ENCODE results near the gene STK35.
A peak's percentile ranks its signal among the peaks of the same experiment; 100 is the strongest.

Gene STK35

GRCh38 chr20:2101057-2101864 lies at the start of gene STK35:
STK35 (plus strand) TSS chr20:2101827; CDS start chr20:2101882, 55 bp downstream.
- no peak for DNase-seq

GRCh38 chr20:2051946-2052345 lies 49.7 kb upstream of the STK35 start:
- no peak for DNase-seq

GRCh38 chr20:2052741-2053140 lies 48.9 kb upstream of the STK35 start:
- DNase-seq = no peak

GRCh38 chr20:2053615-2054014 lies 48.0 kb upstream of the STK35 start:
- DNase-seq = no peak

- DNase-seq = no peak
These were observed 46.7 kb upstream of the STK35 start for GRCh38 chr20:2054911-2055310.

- no peak for DNase-seq
These were observed 42.2 kb upstream of the STK35 start for GRCh38 chr20:2059411-2059810.

- no peak for DNase-seq
These were observed 36.5 kb upstream of the STK35 start for GRCh38 chr20:2065099-2065498.

- no peak for DNase-seq
These were observed 35.0 kb upstream of the STK35 start for GRCh38 chr20:2066461-2067122.

- DNase-seq = no peak
These were observed 20.9 kb upstream of the STK35 start for GRCh38 chr20:2080532-2081224.

GRCh38 chr20:2084703-2085102 lies 16.9 kb upstream of the STK35 start:
- DNase-seq = no peak

- no peak for DNase-seq
These were observed 15.2 kb upstream of the STK35 start for GRCh38 chr20:2086177-2086979.

GRCh38 chr20:2086980-2087377 lies 14.6 kb upstream of the STK35 start:
- DNase-seq = no peak

GRCh38 chr20:2088891-2089290 lies 12.7 kb upstream of the STK35 start:
- no peak for DNase-seq

- no peak for DNase-seq
These were observed 12.2 kb upstream of the STK35 start for GRCh38 chr20:2089447-2089846.

GRCh38 chr20:2093159-2093781 lies 8.4 kb upstream of the STK35 start:
- DNase-seq = no peak

- DNase-seq = no peak
These were observed 7.7 kb upstream of the STK35 start for GRCh38 chr20:2093883-2094282.

GRCh38 chr20:2101865-2102584 lies 398 bp downstream of the STK35 start:
- DNase-seq = peak; percentile 94

GRCh38 chr20:2102585-2103460 lies 1.2 kb downstream of the STK35 start:
- peak; percentile 92 for DNase-seq

GRCh38 chr20:2103461-2104153 lies 2.0 kb downstream of the STK35 start:
- DNase-seq = peak; percentile 25

GRCh38 chr20:2104236-2104635 lies 2.6 kb downstream of the STK35 start:
- DNase-seq = no peak
